HEK293T (cell line): Measurements from ENCODE around the gene SEMA5A.

Source experiments
- CTCF ChIA-PET: fragments of 350-600 bp; formaldehyde crosslinking; extraction: SDS; loops from one replicate; lab custom pipeline; 2021; ENCODE audit warnings: antibody characterized with exemption, inconsistent platforms; lab: Yijun Ruan, JAX
- POLR2A ChIA-PET: fragments of 350-600 bp; formaldehyde crosslinking; extraction: SDS; loops from one replicate; lab custom pipeline; 2020; ENCODE audit warnings: antibody characterized with exemption, inconsistent platforms; lab: Yijun Ruan, JAX
- DNase-seq: peaks from one replicate; pipeline ENCODE4 v3.0.0; 2012; ENCODE audit warnings: mixed read lengths; ENCODE audit errors: extremely low spot score
- ARNT ChIP-seq: fragments of 450-650 bp; IDR thresholded peaks from 2 replicates; pipeline ENCODE4 v1.6.1; 2017; ENCODE audit warnings: mild to moderate bottlenecking
- BHLHE40 ChIP-seq: fragments of 450-650 bp; IDR thresholded peaks from 2 replicates; pipeline ENCODE4 v1.6.1; 2016; ENCODE audit warnings: mild to moderate bottlenecking, moderate library complexity, borderline replicate concordance
- CTBP1 ChIP-seq: fragments of 450-650 bp; IDR thresholded peaks from 2 replicates; pipeline ENCODE4 v1.6.1; 2016; ENCODE audit warnings: borderline replicate concordance
- ELF4 ChIP-seq: fragments of 450-650 bp; IDR thresholded peaks from 2 replicates; pipeline ENCODE4 v1.6.1; 2017; ENCODE audit warnings: antibody characterized with exemption
- FOXA1 ChIP-seq: fragments of 450-650 bp; IDR thresholded peaks from 2 replicates; pipeline ENCODE4 v1.6.1; 2016; ENCODE audit warnings: mild to moderate bottlenecking
- FOXK2 ChIP-seq: fragments of 450-650 bp; IDR thresholded peaks from 2 replicates; pipeline ENCODE4 v1.6.1; 2016; ENCODE audit warnings: mild to moderate bottlenecking
- FOXM1 ChIP-seq: fragments of 450-650 bp; IDR thresholded peaks from 2 replicates; pipeline ENCODE4 v1.6.1; 2017; ENCODE audit warnings: mild to moderate bottlenecking, borderline replicate concordance
- HDGF ChIP-seq: fragments of 450-650 bp; IDR thresholded peaks from 2 replicates; pipeline ENCODE4 v1.6.1; 2017; ENCODE audit warnings: antibody characterized with exemption, borderline replicate concordance
- L3MBTL2 ChIP-seq: fragments of 450-650 bp; conservative IDR thresholded peaks from 2 replicates; pipeline ENCODE4 v1.6.1; 2016; ENCODE audit warnings: mild to moderate bottlenecking
- LEF1 ChIP-seq: fragments of 450-650 bp; IDR thresholded peaks from 2 replicates; pipeline ENCODE4 v1.6.1; 2017; ENCODE audit warnings: mild to moderate bottlenecking, borderline replicate concordance
- NFRKB ChIP-seq: fragments of 450-650 bp; IDR thresholded peaks from 2 replicates; pipeline ENCODE4 v1.6.1; 2016; ENCODE audit warnings: mild to moderate bottlenecking, moderate library complexity
- SP1 ChIP-seq: fragments of 450-650 bp; IDR thresholded peaks from 2 replicates; pipeline ENCODE4 v1.6.1; 2017
- SUZ12 ChIP-seq: fragments of 450-650 bp; IDR thresholded peaks from 2 replicates; pipeline ENCODE4 v1.6.1; 2016; ENCODE audit warnings: mild to moderate bottlenecking
- TARDBP ChIP-seq: fragments of 450-650 bp; IDR thresholded peaks from 2 replicates; pipeline ENCODE4 v1.6.1; 2016
- ZNF384 ChIP-seq: fragments of 450-650 bp; IDR thresholded peaks from 2 replicates; pipeline ENCODE4 v1.6.1; 2016
- TF ChIP-seq, protein P1 (sequence below): fragments of 450-650 bp; IDR thresholded peaks from 2 replicates; pipeline ENCODE4 v1.6.1; 2016

Gene SEMA5A

DNA sequence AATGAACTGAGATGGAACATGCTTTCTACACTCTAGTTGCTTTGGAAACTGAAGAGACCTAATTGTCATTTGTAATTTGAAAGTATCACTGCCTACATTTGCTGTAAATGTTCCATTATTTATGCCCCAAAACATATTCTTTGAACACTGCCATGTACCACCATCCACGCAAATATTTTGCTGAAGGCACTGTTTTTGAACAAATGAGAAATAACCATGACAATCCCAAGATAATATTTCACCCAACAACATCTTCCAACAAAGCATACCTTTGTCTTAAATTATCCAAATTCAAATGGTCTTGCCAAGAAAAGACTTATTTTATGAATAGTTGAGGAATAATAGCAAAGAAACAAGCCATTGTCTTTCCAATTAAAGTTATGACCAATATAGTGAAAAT is 356.2 kb downstream of the SEMA5A start:
- CTCF ChIA-PET = no interaction called here
- no peak for DNase-seq
- TF ChIP-seq FOXK2 (no peak), HDGF (no peak), SUZ12 (no peak), TARDBP (no peak)
- POLR2A ChIA-PET = no interaction called here

DNA sequence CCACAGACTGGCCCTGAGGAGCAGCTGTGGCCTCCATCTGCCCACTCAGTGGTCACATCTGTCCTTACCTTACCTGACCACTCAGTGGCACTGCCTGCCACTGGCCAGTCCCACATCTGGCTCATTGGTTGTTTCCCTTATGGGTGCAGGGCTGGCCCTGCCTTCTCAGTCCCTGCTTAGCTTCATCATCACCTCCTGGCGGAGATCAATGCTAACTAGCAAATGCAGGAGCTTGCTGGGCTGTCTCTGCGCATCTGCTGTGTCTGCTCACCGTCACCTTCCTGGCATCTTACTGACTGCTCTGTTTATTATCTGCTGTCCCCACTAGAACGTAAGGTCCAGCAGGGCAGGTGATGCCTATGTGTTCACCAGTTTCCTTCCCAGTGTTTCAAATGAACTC is 356.9 kb downstream of the SEMA5A start:
- ChIA-PET POLR2A (no interaction called here), CTCF (no interaction called here)
- no peak for DNase-seq
- TF ChIP-seq HDGF (no peak), FOXK2 (no peak), FOXM1 (no peak), L3MBTL2 (no peak), SUZ12 (no peak), LEF1 (no peak), NFRKB (no peak), TARDBP (no peak), SP1 (no peak), FOXA1 (no peak), ZNF384 (no peak), CTBP1 (no peak), BHLHE40 (no peak)
- TF ChIP-seq, protein P1, sequence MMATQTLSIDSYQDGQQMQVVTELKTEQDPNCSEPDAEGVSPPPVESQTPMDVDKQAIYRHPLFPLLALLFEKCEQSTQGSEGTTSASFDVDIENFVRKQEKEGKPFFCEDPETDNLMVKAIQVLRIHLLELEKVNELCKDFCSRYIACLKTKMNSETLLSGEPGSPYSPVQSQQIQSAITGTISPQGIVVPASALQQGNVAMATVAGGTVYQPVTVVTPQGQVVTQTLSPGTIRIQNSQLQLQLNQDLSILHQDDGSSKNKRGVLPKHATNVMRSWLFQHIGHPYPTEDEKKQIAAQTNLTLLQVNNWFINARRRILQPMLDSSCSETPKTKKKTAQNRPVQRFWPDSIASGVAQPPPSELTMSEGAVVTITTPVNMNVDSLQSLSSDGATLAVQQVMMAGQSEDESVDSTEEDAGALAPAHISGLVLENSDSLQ = no peak

DNA sequence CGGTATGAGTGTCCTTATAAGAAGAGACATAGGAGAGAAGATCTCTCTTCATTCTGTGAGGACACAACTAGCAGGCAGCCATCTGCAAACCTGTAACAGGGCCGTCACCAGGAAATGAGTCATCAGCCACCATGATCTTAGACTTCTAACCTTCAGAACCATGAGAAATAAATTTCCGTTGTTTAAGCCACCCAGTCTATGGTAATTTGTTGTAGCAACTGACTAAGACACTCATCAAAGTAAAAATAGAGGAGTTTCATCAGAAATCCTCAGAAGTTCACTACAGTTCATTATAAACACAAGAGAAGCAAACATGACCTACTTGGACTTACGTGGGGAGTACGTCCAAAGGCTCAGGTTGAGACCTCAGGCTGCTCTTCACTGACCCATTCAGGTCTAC is 357.7 kb downstream of the SEMA5A start:
- no peak for TF ChIP-seq TARDBP
- TF ChIP-seq FOXA1 = no peak
- POLR2A ChIA-PET = no interaction called here
- CTCF ChIA-PET = no interaction called here
- DNase-seq = no peak

DNA sequence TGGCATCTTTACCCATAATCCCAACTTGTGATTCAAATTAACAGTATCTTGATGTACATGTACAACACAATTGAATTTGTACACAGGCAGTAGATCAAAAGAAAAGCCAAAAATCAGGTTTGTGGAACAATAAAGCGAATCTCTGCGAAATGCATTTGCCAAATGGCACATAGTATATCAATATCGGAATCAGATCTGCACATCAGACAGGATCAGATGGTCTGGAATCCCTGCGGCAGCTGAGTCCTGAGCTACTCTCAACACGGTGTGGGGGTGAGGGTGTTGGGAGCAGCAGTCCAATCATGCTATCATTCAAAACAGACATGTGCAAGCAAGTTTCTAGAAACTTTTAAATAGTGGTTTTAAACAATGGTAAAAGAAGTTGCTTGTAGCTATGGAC is 358.3 kb downstream of the SEMA5A start:
- no peak for DNase-seq
- ChIA-PET CTCF (no interaction called here), POLR2A (no interaction called here)
- no peak for TF ChIP-seq ARNT
- no peak for TF ChIP-seq SP1
- no peak for TF ChIP-seq ELF4
- no peak for TF ChIP-seq NFRKB
- TF ChIP-seq BHLHE40 = no peak
- no peak for TF ChIP-seq ZNF384
- TF ChIP-seq HDGF = no peak
- no peak for TF ChIP-seq FOXK2
- TF ChIP-seq FOXA1 = no peak
- TF ChIP-seq, protein P1 = no peak
- TF ChIP-seq L3MBTL2 = no peak

DNA sequence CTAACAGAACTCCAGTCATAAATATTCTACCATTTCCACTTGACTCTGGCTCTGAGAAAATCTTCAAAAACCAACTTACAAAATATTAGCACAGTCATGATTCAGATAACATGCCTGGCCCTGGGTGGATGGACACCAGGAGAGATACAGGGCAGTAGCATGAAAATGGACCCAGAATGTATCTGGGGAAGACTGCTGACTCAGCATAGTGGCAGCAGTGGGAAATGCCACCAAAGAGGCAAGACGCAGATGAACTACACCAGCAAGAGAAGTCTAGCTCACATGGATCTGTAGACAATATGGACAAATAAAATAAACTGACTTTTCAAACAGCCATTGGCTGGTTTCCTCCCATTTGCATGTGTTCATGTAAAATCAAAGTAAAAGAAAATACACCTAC is 359.8 kb downstream of the SEMA5A start:
- ChIA-PET CTCF (no interaction called here), POLR2A (no interaction called here)
- TF ChIP-seq FOXK2 (no peak), ELF4 (no peak), NFRKB (no peak), FOXA1 (no peak), CTBP1 (no peak), ZNF384 (no peak), HDGF (no peak), FOXM1 (no peak), TARDBP (no peak), LEF1 (no peak), SUZ12 (no peak), ARNT (no peak), SP1 (no peak), BHLHE40 (no peak), L3MBTL2 (no peak)
- TF ChIP-seq, protein P1 = no peak
- DNase-seq = no peak

DNA sequence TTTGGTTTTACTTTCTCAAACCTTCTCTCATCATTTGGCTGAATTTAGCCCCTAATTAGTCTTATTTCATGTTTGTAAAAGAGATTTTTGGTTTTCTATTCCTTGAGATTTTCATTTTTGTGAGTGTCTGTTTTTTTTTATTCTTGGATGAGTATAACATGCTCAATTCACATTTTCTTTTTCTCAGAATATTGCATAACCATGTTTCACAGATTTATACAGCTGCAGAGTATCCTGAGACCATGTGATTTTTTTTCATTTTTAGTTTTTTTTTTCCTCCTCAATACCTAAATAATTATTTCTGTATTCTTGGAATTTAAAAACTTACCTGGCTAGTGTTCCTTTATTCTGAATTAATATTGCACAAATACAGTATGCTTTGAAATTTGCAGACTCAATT is 361.9 kb downstream of the SEMA5A start:
- POLR2A ChIA-PET = no interaction called here
- no peak for DNase-seq
- CTCF ChIA-PET = no interaction called here
- no peak for TF ChIP-seq ZNF384
- TF ChIP-seq ARNT = no peak
- no peak for TF ChIP-seq FOXA1

DNA sequence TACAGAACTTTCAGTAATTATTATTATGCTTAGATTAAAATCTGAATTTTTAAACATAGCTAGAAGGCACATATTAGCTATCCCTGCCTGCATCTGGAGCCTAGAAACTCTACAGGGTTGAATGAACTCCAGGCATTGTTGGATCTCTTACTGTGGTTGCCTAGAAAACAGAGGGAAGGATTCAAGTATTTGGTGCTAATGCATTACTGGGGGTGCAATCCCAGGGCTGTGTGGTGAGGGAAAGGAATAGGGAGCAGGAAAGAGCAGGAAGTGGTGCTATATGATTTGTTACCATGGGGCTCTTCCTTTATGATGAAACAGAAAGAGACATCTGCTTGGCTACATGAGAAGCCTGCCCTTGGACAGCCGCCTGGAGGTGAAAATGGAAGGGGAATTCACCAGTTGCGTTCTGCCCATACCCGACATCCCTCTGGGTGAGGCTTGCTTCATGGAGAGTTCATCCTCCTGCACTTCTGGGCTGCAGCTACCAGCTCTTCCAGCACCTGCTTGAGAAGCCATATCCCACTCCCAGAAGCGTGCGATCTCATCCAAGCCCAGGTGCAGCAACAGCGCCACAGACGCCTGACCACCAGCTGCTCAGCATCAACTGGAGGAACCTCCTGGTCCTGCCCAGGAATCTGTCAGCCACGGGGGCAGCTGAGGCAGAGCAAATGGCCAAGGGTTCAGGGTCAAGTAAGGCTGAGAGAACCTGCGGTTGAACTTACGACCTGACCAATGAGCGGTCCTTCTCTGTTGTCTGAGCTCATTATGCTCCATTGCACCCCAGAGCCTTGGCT is 362.8 kb downstream of the SEMA5A start:
- ChIA-PET POLR2A (no interaction called here), CTCF (no interaction called here)
- DNase-seq = no peak
- TF ChIP-seq ZNF384 (no peak), FOXK2 (no peak), BHLHE40 (no peak), CTBP1 (no peak), FOXA1 (no peak), LEF1 (no peak), FOXM1 (no peak), SP1 (no peak), SUZ12 (no peak), HDGF (no peak), ARNT (no peak), NFRKB (no peak), L3MBTL2 (no peak), ELF4 (no peak)
- TF ChIP-seq, protein P1 = no peak
